H1 (cell line): ENCODE results near the gene KRT32. TPM values are rescaled to one million over a fixed set of nuclear protein-coding genes. Genes with fewer than 3 reads are reported as not detected.

ENCODE experiments used
- CTCF ChIA-PET: fragments of 300-600 bp; sonication (Branson Sonifier 250); formaldehyde crosslinking; loops from one replicate; lab custom pipeline; 2021; ENCODE audit not compliant: partially characterized antibody; lab: Charles Lee
- POLR2A ChIA-PET: fragments of 300-600 bp; sonication (Branson Sonifier 250); formaldehyde crosslinking; loops from one replicate; lab custom pipeline; 2021; ENCODE audit warnings: inconsistent platforms; ENCODE audit not compliant: partially characterized antibody; lab: Charles Lee
- DNase-seq, 2 experiments: peaks; one replicate each; pipeline versions ENCODE4 v3.0.0 to v3.0.0-alpha.2; 2010 to 2022; ENCODE audit warnings: low spot score in 2 of 2, low read depth in 1 of 2, mixed read lengths in 1 of 2
- FAIRE-seq: peaks from 2 replicates; lab custom pipeline; 2011; peaks lifted over from hg19 to GRCh38; lab: Jason Lieb, UNC
- H2AFZ ChIP-seq: 2 replicates; pipeline ENCODE4 v1.8.1; 2012; ENCODE audit warnings: low read length, inconsistent platforms
- H2AK5ac ChIP-seq: 2 replicates; pipeline ENCODE4 v1.6.1; 2013; ENCODE audit warnings: low read depth, low read length
- H2BK120ac ChIP-seq: replicated peaks from 2 replicates; pipeline ENCODE3; 2013; ENCODE audit warnings: low read depth, low read length, inconsistent platforms
- H2BK12ac ChIP-seq: 2 replicates; pipeline ENCODE4 v1.6.1; 2013; ENCODE audit warnings: low read depth, low read length
- H2BK15ac ChIP-seq: 2 replicates; pipeline ENCODE4 v1.6.1; 2013; ENCODE audit warnings: low read length
- H2BK20ac ChIP-seq: 2 replicates; pipeline ENCODE4 v1.6.1; 2013; ENCODE audit warnings: low read length
- H2BK5ac ChIP-seq: 2 replicates; pipeline ENCODE4 v1.6.1; 2013; ENCODE audit warnings: low read depth, low read length
- H3K14ac ChIP-seq: 2 replicates; pipeline ENCODE4 v1.6.1; 2013; ENCODE audit warnings: inconsistent platforms; ENCODE audit not compliant: insufficient read length
- H3K18ac ChIP-seq: 2 replicates; pipeline ENCODE4 v1.6.1; 2013; ENCODE audit warnings: low read length; ENCODE audit errors: extremely low read depth
- H3K23ac ChIP-seq: 2 replicates; pipeline ENCODE4 v1.6.1; 2013; ENCODE audit warnings: inconsistent platforms; ENCODE audit not compliant: insufficient read length
- H3K23me2 ChIP-seq: 2 replicates; pipeline ENCODE4 v1.6.1; 2013; ENCODE audit warnings: low read depth, low read length
- H3K27ac ChIP-seq: 2 replicates; pipeline ENCODE4 v1.6.1; 2011; ENCODE audit warnings: low read depth, low read length, inconsistent platforms
- H3K27me3 ChIP-seq, 4 experiments: replicated peaks in 1 of 4; 1 replicate in 1 of 4; 2 replicates in 3 of 4; pipeline versions ENCODE4 v1.6.1 to v1.8.1; 2011 to 2013; ENCODE audit warnings: low read length in 3 of 4, mild to moderate bottlenecking in 3 of 4, inconsistent platforms in 2 of 4, mixed read lengths in 2 of 4, moderate library complexity in 1 of 4; ENCODE audit not compliant: control insufficient read depth in 3 of 4, insufficient read depth in 3 of 4; ENCODE audit errors: extremely low read depth in 1 of 4
- H3K36me3 ChIP-seq, 4 experiments: 2 replicates each; pipeline versions ENCODE4 v1.6.1 to v1.8.1; 2011 to 2013; ENCODE audit warnings: mild to moderate bottlenecking in 4 of 4, low read length in 3 of 4, moderate library complexity in 2 of 4, control low read depth in 1 of 4, inconsistent platforms in 1 of 4; ENCODE audit not compliant: insufficient read depth in 4 of 4, control insufficient read depth in 2 of 4
- H3K4ac ChIP-seq: replicated peaks from 2 replicates; pipeline ENCODE3; 2013; ENCODE audit warnings: low read length, low read depth, mixed read lengths, inconsistent platforms; ENCODE audit not compliant: insufficient read length
- H3K4me1 ChIP-seq, 4 experiments: replicated peaks in 1 of 4; 1 replicate in 1 of 4; 2 replicates in 3 of 4; pipeline versions ENCODE4 v1.6.1 to v1.8.1; 2011 to 2013; ENCODE audit warnings: low read length in 3 of 4, inconsistent platforms in 2 of 4, mixed read lengths in 1 of 4; ENCODE audit not compliant: insufficient read depth in 4 of 4, control insufficient read depth in 3 of 4
- H3K4me2 ChIP-seq, 2 experiments: 2 replicates each; pipeline versions ENCODE4 v1.6.1 to v1.8.1; 2011 to 2013; ENCODE audit warnings: low read depth in 2 of 2, low read length in 2 of 2, control low read depth in 1 of 2, inconsistent platforms in 1 of 2, mild to moderate bottlenecking in 1 of 2; ENCODE audit not compliant: insufficient read depth in 1 of 2
- H3K4me3 ChIP-seq, 4 experiments: fragments of 200-600, 300-600 bp in 1 of 4; sonication (generic), shearing (Covaris generic), sonication (Bioruptor Twin) in 1 of 4; 2 replicates each; pipeline versions ENCODE4 v1.5.1 to v1.8.1; 2011 to 2016; ENCODE audit warnings: low read length in 4 of 4, low read depth in 3 of 4, control low read depth in 2 of 4, inconsistent platforms in 2 of 4, mild to moderate bottlenecking in 2 of 4, mixed read lengths in 1 of 4, moderate library complexity in 1 of 4; ENCODE audit not compliant: insufficient read depth in 2 of 4; ENCODE audit errors: extremely low read depth in 1 of 4
- H3K56ac ChIP-seq: replicated peaks from 2 replicates; pipeline ENCODE3; 2013; ENCODE audit warnings: low read depth, mild to moderate bottlenecking, mixed read lengths, low read length, inconsistent platforms; ENCODE audit not compliant: insufficient read length
- H3K79me1 ChIP-seq: 2 replicates; pipeline ENCODE4 v1.6.1; 2013; ENCODE audit warnings: low read depth, low read length, control low read depth
- H3K79me2 ChIP-seq, 2 experiments: 2 replicates each; pipeline versions ENCODE4 v1.6.1 to v1.8.1; 2012 to 2013; ENCODE audit warnings: low read length in 2 of 2, mild to moderate bottlenecking in 2 of 2, inconsistent platforms in 1 of 2; ENCODE audit not compliant: insufficient read depth in 2 of 2, control insufficient read depth in 1 of 2
- H3K9ac ChIP-seq, 4 experiments: replicated peaks in 1 of 4; 1 replicate in 1 of 4; 2 replicates in 3 of 4; pipeline versions ENCODE4 v1.6.1 to v1.8.1; 2011 to 2013; ENCODE audit warnings: low read depth in 3 of 4, low read length in 3 of 4, control low read depth in 2 of 4, mild to moderate bottlenecking in 2 of 4, moderate library complexity in 2 of 4, inconsistent platforms in 1 of 4; ENCODE audit errors: extremely low read depth in 1 of 4
- H3K9me3 ChIP-seq, 2 experiments: 2 replicates each; pipeline versions ENCODE4 v1.6.1 to v1.8.1; 2012 to 2013; ENCODE audit warnings: mild to moderate bottlenecking in 2 of 2, moderate library complexity in 2 of 2, control low read depth in 1 of 2, inconsistent platforms in 1 of 2, low read depth in 1 of 2, low read length in 1 of 2, mixed read lengths in 1 of 2; ENCODE audit not compliant: insufficient read depth in 2 of 2
- H4K20me1 ChIP-seq, 2 experiments: replicated peaks in 1 of 2; 2 replicates each; pipeline versions ENCODE3 to v1.8.1; 2011 to 2013; ENCODE audit warnings: inconsistent platforms in 2 of 2, low read length in 2 of 2, mild to moderate bottlenecking in 1 of 2; ENCODE audit not compliant: insufficient read depth in 2 of 2, control insufficient read depth in 1 of 2
- H4K5ac ChIP-seq: 2 replicates; pipeline ENCODE4 v1.6.1; 2013; ENCODE audit warnings: low read length, low read depth, mixed read lengths, inconsistent platforms; ENCODE audit not compliant: insufficient read length
- H4K8ac ChIP-seq: 2 replicates; pipeline ENCODE4 v1.8.0; 2013; ENCODE audit warnings: mild to moderate bottlenecking, moderate library complexity, low read length, inconsistent platforms; ENCODE audit not compliant: insufficient read depth; ENCODE audit errors: extremely low read depth
- H4K91ac ChIP-seq: replicated peaks from 2 replicates; pipeline ENCODE3; 2013; ENCODE audit warnings: low read length, mixed read lengths, inconsistent platforms; ENCODE audit not compliant: insufficient read length
- ASH2L ChIP-seq: fragments of 200-600, 300-600 bp; sonication (generic); IDR thresholded peaks from one replicate; pipeline ENCODE4 v1.7.1; 2017; ENCODE audit warnings: low read length
- BRCA1 ChIP-seq: IDR thresholded peaks from 2 replicates; pipeline ENCODE4 v1.6.1; 2012; ENCODE audit warnings: low read depth, low read length, improper control_type of control experiment
- CHD1 ChIP-seq: IDR thresholded peaks from 2 replicates; pipeline ENCODE4 v1.6.1; 2012; ENCODE audit warnings: low read depth, low read length, improper control_type of control experiment
- CHD2 ChIP-seq: IDR thresholded peaks from 2 replicates; pipeline ENCODE4 v1.6.1; 2012; ENCODE audit warnings: low read length, improper control_type of control experiment
- CREB1 ChIP-seq: IDR thresholded peaks from 2 replicates; pipeline ENCODE4 v1.6.1; 2012; ENCODE audit warnings: inconsistent platforms
- EP300 ChIP-seq, 2 experiments: IDR thresholded peaks; 1 replicate in 1 of 2; 2 replicates in 1 of 2; pipeline ENCODE4 v1.6.1; 2011 to 2012; ENCODE audit warnings: low read depth in 2 of 2, low read length in 2 of 2, mild to moderate bottlenecking in 2 of 2, borderline replicate concordance in 1 of 2, inconsistent platforms in 1 of 2, moderate library complexity in 1 of 2
- GABPA ChIP-seq: IDR thresholded peaks from 2 replicates; pipeline ENCODE4 v1.6.1; 2011; ENCODE audit warnings: mild to moderate bottlenecking, low read length, moderate library complexity, borderline replicate concordance; ENCODE audit not compliant: insufficient read depth
- KDM4A ChIP-seq: IDR thresholded peaks from one replicate; pipeline ENCODE4 v1.7.1; 2012; ENCODE audit warnings: low read depth, mild to moderate bottlenecking, moderate library complexity, low read length, inconsistent platforms; ENCODE audit not compliant: severe bottlenecking
- KDM5A ChIP-seq: fragments of 200-600 bp; IDR thresholded peaks from 2 replicates; pipeline ENCODE4 v1.7.1; 2012; ENCODE audit warnings: mild to moderate bottlenecking, low read length, inconsistent platforms, mixed read lengths
- SAP30 ChIP-seq: fragments of 300-600 bp; sonication (generic); IDR thresholded peaks from 2 replicates; pipeline ENCODE4 v1.7.1; 2012; ENCODE audit warnings: low read length, moderate library complexity, mild to moderate bottlenecking, inconsistent platforms; ENCODE audit not compliant: insufficient read depth, insufficient replicate concordance
- SIX5 ChIP-seq: IDR thresholded peaks from 2 replicates; pipeline ENCODE4 v1.6.1; 2011; ENCODE audit warnings: mild to moderate bottlenecking, low read depth, low read length
- YY1 ChIP-seq: IDR thresholded peaks from 2 replicates; pipeline ENCODE4 v1.6.1; 2011; ENCODE audit warnings: low read depth, mild to moderate bottlenecking, low read length
- ZNF274 ChIP-seq: IDR thresholded peaks from 2 replicates; pipeline ENCODE4 v1.7.0; 2012; ENCODE audit warnings: low read length, borderline replicate concordance; ENCODE audit errors: extremely low read depth
- WGBS, 2 experiments: shearing (Covaris generic) in 1 of 2; methylation state at CpG; one replicate each; pipeline versions ENCODE4 v1.1.6 to v1.1.7; 2013 to 2015; ENCODE audit warnings: low lambda C conversion rate in 2 of 2, mixed read lengths in 2 of 2, inconsistent platforms in 1 of 2, low coverage in 1 of 2, missing lambda C conversion rate in 1 of 2; ENCODE audit not compliant: insufficient replicate concordance in 2 of 2, insufficient coverage in 1 of 2, insufficient read length in 1 of 2; ENCODE audit errors: extremely low coverage in 1 of 2, missing lambda C conversion rate in 1 of 2; 5-methylcytosine and 5-hydroxymethylcytosine counted together
- polyA plus RNA-seq, 7 experiments: library from polyadenylated mRNA; depleted of rRNA in 3 of 7; stranded (reverse) in 5 of 7; unstranded in 2 of 7; fragments of >200 nt in 5 of 7; fragments of 200-250 nt in 2 of 7; gene quantifications; 1 replicate in 5 of 7; 2 replicates in 1 of 7; 4 replicates in 1 of 7; pipeline versions ENCODE4 v1.2.1 to v1.2.3, GENCODE V29; 2011 to 2013; ENCODE audit warnings: missing spikeins in 2 of 7, mixed read lengths in 2 of 7
- total RNA-seq: library from RNA; stranded (reverse); fragmentation: NEBNext Ultra II Directional; extraction: Animal tissue kit (Norgen Biotek cat#: 25700); gene quantifications from 2 replicates; pipeline ENCODE4 v1.2.1, GENCODE V29; 2021

The KRT32 gene
- total and polyA plus RNA-seq, 2 of the 8 experiments (the other 6 are each of a cell fraction or from before 2014, with no cell fraction given), result not detected

GRCh38 chr17:41419716-41420115 lies 47.5 kb downstream of the KRT32 start:
- H3K9ac ChIP-seq, result no peak overlapping the region
- no peak for DNase-seq
- no peaks in the 10 kb centered on the region; a peak in 1 of 7 replicates for H3K4me1 ChIP-seq
- no peak overlapping the region for H3K14ac ChIP-seq
- no peaks in the 10 kb centered on the region for H3K23me2 ChIP-seq
- H3K4me3 ChIP-seq, result no peak overlapping the region
- H3K27me3 ChIP-seq, result no peaks in the 10 kb centered on the region
- H4K20me1 ChIP-seq, result no peaks in the 10 kb centered on the region
- WGBS, 2 experiments, result 94% methylated on average over 4 of the region's 4 CpGs; no CpG with 5 or more reads in 1 of the 2 experiments
- no peak overlapping the region for H2AFZ ChIP-seq
- no peak overlapping the region for H2BK5ac ChIP-seq
- no peak overlapping the region for H2BK12ac ChIP-seq
- H3K23ac ChIP-seq, result no peak overlapping the region
- H2BK120ac ChIP-seq, result no peak overlapping the region
- no peak overlapping the region for H4K91ac ChIP-seq
- no peak overlapping the region for H3K4me2 ChIP-seq
- no peak overlapping the region for H4K5ac ChIP-seq
- H3K18ac ChIP-seq, result peak overlapping the region; percentile 12; the same call in 1 of the 2 replicates
- FAIRE-seq, result no peak
- H2AK5ac ChIP-seq, result no peak overlapping the region
- no peak overlapping the region for H4K8ac ChIP-seq
- no peak overlapping the region for H2BK15ac ChIP-seq
- POLR2A ChIA-PET, result no interaction called here
- H3K79me2 ChIP-seq, result no peaks in the 10 kb centered on the region
- no peak overlapping the region for H3K27ac ChIP-seq
- TF ChIP-seq EP300 (IDR thresholded peaks at IDR 0.05; ENCODE audit: borderline replicate concordance in 1 of 2, low read depth in 2 of 2, low read length in 2 of 2), result no peak
- no peak for TF ChIP-seq SIX5
- no peak for TF ChIP-seq GABPA
- TF ChIP-seq YY1, result no peak
- TF ChIP-seq ASH2L, result no peak
- no peak for TF ChIP-seq BRCA1
- no peak for TF ChIP-seq KDM5A
- no peak for TF ChIP-seq CHD2
- TF ChIP-seq SAP30, result no peak
- no peak for TF ChIP-seq CHD1
- no peak for TF ChIP-seq ZNF274
- TF ChIP-seq KDM4A, result no peak
- no peak for TF ChIP-seq CREB1
- H3K56ac ChIP-seq, result no peak overlapping the region
- H2BK20ac ChIP-seq, result no peak overlapping the region
- H3K79me1 ChIP-seq, result no peaks in the 10 kb centered on the region
- H3K36me3 ChIP-seq, result no peaks in the 10 kb centered on the region
- CTCF ChIA-PET, result interaction anchor here (1.5 to 3.8 kb wide), 2 partner anchors 13 to 19 kb away, joined by 4 to 51 read pairs; no protein-coding TSS in a partner anchor
- no peak overlapping the region for H3K4ac ChIP-seq
- H3K9me3 ChIP-seq, result no peaks in the 10 kb centered on the region
